ENCODE data around the gene CDK5RAP2.

The CDK5RAP2 gene

DNA sequence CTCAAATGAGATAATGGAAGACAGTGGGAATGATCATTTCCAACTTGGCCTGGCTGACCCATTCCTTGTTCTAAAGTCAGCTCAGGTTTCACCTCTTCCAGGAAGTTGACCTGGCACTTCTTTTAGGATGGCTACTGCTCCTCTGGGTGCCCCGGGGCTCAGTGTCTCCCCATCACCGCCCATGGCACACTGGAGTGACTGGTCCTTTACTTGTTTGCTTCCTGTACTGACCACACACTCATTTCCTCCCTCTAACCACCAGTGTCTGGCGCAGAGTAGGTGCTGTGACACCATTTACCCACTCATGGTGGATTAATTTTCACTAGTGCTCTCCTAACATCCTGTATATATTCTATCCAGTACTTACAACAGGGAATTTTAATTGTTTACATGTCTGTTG is 183.5 kb downstream of the CDK5RAP2 start:
- DNase-seq = no peak

DNA sequence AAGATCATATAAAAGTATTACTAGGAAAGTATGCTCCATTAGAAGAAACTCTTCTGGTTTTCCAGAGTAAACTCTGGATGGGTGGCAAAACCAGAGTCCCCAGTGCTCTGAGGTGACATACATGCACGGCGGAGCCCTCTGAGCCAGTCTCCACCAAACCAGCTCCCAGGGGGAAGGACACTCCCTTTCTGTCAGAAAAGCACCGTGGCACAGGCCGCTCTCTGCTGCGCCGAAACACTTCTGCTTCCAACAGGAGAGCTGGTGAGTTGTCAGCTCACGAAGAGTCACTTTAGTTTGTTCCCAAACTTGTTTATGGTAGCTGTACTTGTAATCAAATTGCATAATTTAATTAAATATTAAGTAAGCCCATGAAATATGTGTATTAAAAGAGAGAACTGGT is 184.6 kb downstream of the CDK5RAP2 start:
- DNase-seq = no peak

DNA sequence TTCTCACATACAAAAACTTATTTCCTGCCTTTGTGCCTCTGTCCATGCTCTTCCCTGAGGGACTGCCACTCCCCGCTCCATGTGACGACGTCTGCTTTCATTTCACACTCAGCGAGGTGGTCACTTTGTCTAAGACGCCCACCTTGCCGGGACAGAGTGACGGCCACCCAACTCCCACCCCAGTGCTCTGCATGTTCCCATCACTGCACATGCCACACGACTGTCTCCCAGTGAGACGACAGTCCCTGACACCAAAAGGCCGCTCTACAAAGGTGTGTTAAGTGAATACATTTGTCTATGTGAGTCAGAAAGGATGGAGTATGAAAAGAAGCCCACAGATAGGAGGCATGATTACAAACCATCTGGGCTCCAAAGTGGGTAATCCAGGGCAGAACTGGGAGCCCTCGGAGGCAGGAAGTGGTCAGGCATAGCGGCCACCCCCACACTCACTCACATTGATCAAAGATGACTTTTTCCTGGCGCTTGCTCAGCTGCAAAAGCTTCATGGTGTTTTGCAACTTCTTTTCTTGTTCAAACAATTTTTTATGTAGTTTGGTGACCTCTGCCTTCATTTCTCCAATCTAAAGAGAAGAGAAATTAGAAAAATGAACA is 185.8 kb downstream of the CDK5RAP2 start:
- no peak for DNase-seq

DNA sequence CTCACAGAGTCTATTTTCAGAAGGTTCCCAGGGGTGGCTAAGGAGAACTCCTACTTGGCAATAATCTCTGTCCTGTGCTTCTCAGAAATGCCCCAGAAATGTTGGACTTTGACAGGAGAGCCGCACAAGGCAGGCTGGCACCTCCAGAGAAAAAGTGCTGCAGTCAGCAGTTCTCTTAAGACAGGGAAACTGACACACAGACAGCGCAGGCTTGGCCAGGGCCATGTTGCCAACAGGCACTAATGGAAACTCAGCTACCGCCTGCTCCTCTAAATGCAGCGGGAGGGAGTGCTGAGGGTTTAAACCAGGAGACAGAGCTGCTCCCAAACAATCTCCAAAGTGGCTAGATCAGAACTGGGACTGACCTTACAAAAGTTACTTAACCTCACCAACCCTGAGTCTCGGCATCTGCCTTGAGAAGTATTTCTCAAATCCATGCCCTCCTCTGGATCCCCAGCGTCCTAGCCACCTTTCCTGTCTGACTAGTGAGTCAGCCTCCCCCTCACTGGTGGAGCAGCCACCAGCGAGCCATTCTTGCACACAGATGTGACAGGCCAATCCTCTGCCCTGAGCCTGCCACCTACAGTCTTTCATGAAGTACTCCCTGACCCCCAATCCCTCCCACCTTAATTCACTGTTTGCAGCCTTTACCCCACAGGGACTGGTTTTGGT is 186.4 kb downstream of the CDK5RAP2 start:
- no peak for DNase-seq

DNA sequence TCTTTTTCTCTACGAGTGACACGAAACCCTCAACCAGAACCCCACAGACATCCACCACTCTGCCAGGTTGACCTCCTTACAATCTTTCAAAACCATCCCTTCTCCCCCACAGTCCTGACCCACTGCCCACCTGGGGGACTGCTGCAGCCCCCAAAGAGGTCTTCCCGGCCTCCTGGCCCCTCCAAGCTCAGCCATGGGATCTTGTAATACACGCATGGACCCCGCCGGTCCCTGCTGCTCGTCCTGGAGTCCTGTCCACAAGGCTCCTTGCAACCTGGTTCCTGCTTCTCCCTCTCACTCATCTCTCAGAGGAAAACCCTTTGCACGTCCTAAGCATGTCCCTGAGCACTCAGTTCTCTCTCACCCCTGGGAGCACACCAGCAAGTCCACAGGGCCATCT is 187.3 kb downstream of the CDK5RAP2 start:
- no peak for DNase-seq

DNA sequence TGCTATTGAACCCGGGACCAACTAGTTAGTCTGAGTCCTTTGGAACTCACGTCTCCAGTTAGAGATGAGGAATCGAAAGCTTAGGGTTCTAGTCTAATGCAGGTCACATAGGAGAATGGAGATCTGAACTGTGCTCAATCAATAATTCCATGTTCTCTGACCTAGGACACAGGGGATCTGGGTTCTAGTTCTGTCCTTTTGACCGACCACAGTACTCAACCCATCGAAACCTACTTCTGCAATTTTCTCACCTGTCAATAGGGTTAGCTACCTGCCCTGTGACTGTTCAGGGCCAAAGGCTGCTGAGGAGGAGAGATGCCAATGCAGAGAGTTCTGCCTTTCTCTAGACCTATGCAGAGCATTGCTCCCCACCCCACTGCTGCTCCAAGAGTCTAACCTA is 187.7 kb downstream of the CDK5RAP2 start:
- DNase-seq = no peak

DNA sequence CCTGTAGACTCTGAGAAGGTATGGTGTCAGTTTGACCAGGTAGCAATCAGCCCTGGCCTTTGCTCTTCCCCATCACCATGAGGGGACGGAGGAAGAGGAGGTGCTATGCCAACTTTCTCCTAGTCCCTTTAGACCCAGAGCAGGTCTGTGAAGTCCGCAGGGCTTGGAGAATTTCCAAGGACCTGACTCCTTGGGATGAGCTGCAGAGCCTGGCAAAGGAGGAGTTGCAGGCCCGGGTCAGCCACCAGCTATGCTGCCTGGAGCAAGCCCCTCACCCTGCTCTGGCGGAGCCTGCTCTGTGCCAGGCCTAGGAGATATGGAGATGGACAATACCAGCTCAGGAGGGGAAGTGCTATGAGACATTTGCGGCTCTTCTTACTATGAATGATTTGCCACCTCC is 188.3 kb downstream of the CDK5RAP2 start:
- DNase-seq = no peak

DNA sequence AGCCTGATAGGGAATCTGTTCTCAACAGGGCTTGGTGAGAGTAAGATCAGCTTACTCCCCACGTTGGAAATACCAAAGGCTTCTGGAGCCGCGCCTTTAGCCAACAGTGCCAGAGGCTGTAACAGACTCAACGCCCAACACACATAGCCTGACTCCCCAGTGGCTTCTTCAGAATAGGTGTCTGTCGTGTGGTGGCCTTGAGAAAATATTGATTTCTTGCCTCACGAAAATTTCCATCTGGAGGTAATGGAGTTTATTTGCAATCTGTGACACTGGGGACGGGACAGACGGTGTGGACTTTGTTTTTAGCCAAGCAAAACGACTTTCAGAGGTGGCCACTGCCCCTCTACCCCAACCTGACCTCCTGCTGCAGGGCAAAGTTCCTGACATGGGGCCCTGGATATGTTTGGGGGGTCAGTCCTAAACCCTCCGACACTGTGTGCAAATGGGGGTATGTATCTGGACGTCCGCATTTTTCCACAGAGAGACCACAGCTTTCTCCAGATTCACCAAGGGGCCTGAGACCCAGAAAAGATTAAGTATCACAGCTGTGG is 189.3 kb downstream of the CDK5RAP2 start:
- no peak for DNase-seq

DNA sequence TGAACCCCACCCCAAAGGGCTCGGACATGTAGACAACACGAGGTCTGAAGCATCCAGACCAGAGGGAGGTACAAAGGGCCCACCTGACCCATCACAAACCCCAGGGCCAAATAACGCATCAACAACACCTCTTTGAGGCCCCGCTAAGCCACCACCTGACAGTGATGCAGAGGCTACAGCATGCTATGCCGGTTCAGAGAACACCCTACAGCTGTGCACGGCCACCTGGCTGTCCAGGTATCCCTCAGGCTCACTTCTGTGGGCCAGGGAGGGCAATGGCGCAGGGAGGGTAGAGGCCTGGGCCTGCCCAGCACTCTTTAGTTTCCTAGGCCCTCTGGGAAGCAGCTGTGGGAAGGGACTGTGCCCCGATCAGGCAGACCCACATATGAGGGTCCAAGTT is 190.1 kb downstream of the CDK5RAP2 start:
- DNase-seq = no peak

DNA sequence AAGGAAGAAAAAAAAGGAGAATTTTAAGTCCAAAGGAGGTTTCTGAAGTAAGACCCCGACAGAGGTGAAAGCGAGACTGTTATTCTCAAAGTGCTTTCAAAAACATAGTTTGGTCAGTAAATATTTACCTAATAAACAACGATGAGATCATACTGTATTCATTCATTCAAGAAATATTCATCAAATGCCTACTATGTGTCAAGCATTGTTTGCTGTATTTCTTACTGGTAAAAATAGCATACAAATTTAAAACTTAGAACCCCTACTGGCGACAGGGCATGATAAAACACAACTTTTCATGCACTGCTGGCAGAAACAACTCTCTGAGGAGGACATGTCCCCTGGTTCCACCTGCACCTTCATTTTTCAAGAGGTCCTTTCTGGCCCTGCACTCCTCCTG is 190.7 kb downstream of the CDK5RAP2 start:
- no peak for DNase-seq

DNA sequence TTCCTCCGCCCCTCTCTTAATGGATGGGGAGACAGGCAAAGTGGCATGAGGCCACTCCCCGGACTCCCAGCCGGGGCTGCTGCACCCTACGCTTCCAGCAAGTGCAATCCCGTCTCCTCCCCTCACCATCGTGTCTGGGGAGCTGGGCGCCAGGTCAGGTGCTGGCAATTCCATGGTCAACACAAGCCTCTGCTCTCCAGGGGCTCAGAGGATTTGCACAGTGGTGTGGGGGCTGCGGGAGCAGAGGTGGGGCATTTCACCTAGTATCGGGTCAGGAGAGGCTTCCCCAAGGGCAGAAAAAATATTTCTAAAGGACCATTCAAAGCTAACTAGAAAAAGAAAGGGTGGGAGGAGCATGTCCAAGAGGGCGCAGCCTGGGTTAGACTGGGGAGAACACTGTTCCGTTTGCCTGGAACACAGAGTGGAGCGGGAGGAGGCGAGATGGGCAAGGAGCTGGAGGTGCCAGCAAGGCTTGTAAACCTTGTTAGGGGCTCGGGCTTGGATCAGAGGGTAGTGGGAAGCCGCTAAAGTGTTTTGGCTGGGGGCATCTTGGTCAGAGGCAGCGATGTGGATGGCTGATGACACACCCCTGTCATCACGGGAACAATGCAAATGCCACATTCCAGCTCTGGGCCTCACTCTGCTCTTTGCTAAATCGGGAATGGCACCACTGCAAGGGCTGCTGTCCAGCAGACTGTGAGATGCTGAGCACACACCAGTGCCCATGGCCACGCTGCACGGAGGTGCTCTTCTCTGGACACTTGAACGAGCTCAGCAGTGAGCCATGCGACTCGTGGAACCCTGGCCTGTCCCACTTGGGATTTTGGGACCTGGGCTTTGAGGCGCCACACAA is 191.7 kb downstream of the CDK5RAP2 start:
- no peak for DNase-seq

DNA sequence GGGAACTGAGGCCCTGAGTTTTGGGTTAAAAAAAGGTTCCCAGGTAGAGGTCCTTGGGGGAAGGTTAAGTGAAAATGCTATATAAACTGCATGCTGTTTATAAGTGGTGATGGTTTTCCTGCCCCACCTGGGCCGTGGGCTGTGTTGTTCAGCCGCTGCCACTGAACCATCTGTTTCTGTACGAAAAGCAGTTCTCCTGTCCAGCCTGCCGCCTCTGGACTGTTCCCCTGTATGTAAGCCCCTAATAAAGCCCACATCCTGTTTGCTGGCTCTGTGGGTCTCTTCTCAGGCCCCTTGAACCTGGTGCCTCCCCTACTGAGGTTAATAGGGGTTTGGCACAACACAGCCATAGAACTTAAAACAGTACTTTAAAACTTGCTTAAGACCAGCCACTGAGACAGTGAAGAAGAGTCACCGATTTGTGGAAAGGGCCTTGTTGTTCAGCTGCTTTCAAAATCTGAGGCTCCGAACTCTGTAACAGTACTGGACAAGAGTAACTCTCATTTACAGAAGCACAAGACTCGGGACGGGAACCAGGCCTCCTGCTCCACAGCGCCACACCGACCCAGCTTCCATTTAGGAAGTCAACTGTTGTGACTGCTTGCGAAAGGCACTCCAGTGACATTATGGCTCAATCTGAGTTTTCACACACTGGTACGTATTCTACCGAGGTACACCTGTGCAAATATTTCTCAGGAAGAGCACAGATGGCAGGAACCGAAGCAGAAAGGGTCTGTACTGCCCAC is 192.5 kb downstream of the CDK5RAP2 start:
- no peak for DNase-seq

DNA sequence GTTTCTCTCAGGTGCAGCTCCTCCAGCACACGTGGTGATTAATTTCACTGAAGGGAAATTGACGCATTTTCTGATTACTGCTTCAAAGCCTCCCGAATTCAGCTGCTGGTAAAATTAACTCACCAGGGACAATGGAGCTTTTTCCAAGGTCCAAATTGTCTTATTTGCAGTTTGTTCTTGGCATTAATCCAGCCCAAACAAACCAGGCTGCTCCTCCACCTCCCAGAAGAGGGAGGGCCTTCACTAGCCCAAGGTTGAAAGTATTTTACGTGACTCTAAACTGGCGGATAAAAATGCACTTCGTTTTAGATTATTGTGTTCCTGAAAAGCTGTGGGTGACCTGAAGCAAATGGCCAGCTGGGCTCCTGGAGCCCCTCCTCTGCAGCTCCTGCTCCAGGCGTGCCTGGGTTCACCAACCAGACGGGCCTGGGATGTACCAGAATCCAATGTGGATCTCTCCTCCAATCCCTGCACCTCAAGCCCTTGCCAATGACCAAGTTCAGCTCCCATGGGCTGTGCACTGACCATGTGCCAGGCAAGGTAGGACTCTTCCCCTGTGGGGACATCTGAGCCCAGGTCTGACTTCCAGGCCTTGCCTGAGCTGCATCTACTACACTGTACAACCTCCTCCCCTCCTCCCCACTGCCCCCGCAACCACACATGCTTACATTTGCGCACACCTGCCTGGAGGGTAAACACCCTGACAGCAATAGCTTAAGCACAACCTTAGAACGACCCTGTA is 193.4 kb downstream of the CDK5RAP2 start:
- no peak for DNase-seq

DNA sequence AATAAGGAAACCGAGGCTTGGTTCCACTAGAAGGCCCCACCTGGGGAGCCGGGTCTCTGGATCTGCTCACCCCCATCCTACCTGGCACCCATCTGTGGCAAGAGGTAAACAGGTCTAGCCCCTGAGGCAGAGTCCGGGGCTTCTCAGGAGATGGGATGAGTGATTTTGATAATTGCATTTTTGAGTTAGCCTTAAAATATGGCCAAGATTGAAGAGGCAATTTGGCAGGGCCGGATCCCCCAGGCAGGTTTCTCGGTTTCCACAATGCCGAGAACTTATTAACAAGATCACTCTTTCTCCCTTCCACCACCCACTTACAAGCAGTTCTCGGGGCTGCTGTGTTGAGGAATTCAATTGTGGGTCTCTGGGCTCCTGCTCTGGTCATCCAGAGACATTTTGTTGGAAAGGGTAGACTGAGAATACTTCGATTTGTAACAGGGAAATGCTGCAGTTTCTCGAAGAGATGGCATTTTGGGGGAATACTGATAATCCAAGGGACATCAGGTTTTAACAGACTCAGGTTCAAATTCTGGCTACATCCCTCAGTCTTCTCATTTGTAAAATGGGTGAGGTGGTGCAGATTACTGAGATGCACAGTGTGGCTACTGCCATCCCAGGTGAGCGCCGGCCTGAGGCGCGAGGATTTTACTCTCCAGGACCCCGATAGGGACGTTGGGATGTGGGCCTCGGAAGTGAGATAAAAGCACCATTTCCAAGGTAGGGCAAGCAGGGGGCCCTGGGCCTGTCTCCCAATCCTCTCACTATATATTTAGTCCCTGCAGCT is 194.2 kb downstream of the CDK5RAP2 start:
- DNase-seq = no peak

DNA sequence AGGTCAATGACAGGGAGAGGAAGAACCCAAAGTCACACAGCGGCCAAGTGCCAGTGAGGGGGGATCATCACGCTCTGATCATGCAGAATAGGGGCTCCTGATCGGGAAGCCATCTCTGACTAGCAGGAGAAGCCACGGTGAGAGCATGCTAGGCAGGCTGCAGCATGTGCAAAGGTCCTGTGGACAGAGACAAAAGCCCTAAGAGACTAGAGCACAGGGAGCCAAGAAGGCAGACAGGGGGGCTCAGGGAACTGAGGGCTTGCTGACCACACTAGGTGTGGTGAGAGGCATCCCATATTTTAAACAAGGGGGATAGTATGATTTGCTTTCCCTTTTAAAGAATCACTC is 195.1 kb downstream of the CDK5RAP2 start:
- no peak for DNase-seq

DNA sequence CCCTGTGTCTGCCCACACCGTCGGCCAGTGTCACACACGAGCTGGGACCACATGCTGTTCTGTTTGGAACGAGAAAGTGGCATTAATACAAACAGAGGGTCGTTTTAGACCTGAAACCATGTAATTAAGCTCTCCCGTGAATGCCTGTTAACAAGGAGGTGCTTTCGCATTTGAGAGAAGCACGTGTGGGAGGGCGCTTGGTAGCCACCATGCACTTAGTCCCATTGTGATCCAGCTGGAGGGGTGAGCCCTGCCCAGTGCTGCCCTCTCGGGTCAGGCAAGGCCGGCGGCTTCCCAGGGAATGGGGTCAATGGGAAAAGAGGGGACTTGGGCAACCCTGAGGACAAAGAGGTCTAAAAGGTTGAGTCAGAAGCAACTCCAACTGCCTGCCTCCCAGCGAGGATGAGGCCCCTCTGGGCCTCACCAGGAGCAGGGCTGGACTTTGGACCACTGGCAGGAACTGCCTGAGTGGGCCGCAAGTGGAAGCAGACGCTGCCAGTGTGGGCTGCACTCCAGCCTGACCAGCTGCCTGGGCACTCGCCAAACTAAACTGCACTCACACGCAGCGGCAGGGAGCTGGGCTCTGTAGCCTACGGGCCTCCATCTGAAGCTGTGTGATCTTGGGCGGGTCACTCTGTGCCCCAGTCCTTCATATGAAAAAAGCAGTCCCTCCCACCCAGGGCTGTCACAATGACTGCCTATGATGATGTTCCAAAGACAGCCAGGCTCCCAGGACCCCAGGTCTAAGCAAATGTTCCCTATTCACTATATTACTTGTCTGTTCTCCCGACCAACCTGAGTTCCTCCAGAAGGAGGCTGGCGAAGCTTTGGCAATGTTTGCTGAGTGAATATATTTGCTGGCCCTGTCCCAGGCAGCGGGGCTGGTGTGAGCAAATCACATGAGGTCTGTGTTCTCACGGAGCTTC is 195.7 kb downstream of the CDK5RAP2 start:
- no peak for DNase-seq

DNA sequence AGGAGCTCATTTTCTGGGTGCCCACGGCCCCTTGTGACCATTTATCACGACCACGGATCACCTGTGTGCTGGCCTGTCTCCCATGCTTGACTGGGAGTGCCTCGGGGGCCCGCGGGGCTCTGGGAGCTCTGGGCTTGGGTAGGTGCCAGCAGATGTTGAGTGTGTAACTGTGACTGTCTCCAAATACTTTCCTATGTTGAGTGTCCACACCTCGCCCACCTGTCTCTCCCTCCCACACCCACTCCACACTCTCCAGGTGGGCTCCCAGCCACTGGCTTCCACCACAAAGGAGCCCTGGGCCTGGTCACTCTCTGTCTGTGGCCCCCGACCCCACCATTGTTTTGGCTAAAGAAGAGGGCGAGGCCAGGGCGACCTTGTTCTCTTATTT is 196.4 kb downstream of the CDK5RAP2 start:
- no peak for DNase-seq

DNA sequence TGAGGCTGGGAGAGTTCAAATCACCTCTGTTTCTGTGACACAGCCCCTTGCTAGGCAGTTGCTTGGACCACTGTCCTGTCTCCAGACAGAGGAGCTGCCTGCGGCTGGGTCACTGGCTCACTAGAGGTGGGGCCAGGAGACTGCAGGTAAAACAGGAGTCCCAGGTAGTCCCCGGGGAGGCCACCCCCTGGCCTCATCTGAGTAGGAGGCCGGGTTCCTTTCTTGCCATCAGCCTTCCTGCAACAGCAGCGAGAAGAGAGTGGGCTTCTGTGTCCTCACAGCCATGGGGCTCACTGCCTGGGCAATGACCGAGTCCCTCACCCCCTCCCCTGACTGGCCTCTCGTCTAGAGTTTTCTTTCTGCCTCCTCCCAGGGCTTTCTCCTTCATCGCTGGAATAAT is 197.5 kb downstream of the CDK5RAP2 start:
- DNase-seq = no peak

DNA sequence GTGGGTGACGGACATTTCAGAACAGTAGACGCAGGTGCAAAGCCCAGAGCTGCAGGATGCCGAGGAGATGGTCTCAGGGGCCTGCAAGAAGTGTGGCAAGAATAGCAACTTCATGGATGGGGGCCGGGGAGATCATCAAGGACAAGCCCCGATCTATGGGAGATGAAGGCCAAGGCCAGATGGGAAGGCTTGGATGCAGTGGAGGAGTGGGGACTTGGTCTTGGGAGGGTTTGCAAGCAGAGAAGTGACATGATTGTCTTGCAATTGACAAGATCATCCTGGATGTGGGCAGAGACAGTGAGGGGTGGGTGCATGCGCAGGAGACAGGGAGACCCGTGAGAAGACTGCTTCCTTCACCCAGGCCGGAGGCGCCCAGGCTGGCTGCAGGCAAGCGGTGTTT is 198.1 kb downstream of the CDK5RAP2 start:
- no peak for DNase-seq

DNA sequence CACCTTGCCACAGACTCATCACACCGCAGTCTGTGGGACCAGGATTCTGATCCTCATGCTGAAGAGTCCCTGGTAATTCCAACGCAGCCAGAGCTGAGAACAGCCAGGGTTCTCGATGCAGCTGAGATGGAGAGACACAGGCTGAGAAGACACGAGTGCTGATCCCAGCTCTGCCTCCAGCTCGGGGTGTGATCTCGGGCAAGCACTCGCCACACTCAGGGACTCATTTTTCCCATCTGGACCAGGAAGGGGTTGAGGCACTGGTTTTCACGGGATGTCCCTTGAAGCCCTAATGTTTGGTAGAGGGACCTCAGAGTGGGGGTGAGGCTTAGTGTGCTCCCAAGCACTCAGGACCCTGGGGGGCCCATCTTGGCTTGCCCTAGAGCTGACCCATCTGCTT is 200.4 kb downstream of the CDK5RAP2 start:
- no peak for DNase-seq

DNA sequence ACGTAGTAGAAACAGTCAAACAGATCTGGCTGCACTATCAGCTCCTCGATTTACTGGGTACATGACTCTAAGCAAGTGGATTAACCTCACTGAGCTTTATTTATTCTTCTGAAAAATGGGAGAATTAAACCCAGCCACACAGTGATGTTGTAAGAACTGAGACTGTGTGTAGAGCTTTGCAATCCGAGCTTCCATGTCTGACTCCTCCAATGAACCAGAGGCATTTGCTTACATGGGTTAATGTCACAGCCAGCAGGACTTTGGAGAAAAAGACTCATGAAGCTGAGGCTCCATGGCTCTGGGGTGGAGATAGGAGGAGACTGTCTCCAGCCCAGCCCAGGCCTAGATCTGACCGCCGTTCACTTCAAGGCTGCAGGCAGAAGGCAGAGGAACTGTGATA is 201.3 kb downstream of the CDK5RAP2 start:
- no peak for DNase-seq

Measured in CD4-positive, alpha-beta T cell treated with Interleukin-10 for 1 hour (primary cell).